ENCODE data around the gene MRC1. TPM values are rescaled to one million over a fixed set of nuclear protein-coding genes. Genes with fewer than 3 reads are reported as not detected.

The MRC1 gene
- total and polyA plus RNA-seq, 10 of the 15 experiments (the other 5 are each of a cell fraction or from before 2014, with no cell fraction given): 0.01 to 0.21 (median 0.03) TPM; not detected in 5

DNA sequence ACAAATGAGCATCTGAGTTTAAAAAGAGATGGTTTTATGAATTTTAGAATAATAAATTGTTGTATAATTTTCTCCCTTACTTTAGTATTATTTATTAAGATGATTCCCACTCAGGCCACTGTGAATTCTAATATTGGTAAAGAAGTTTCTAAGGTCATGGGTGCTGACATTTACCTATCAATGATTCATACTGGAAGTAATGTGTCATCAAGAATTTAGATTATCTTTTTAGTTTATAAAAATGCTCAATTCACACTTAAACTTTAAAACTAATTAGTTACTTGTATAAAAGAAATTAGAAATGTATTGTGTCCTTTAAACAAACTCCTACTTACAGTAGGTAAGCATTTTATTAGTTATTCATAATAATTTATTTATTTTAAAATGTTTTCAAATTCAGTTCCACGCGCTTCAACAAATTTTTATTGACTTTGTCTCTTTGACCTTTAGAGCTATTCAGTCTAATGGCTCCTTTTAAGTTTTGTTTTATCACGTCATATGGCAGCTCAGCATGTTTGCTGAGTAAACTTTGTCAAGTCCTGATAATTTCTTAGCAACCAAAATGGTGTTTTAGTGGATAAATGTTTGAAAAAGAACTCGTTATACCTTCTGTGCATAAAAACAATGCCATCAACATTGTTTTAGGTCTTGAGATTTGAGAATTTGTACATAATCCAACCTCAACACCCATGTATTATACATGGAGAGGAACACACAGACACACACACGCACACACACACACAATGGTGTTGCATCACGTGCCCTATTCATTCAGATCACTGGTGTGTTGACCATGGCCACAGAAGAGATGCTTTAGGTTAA is 15.1 kb upstream of the MRC1 start:
- H3K4me2 ChIP-seq (ENCODE audit: control insufficient read depth, insufficient read depth): no peak overlapping the region
- TF ChIP-seq NFIC (IDR thresholded peaks at IDR 0.05; ENCODE audit: low read depth, low read length) (no peak), IRF4 (IDR thresholded peaks at IDR 0.05; ENCODE audit: low read depth, low read length) (no peak), TARDBP (IDR thresholded peaks at IDR 0.05; ENCODE audit: borderline replicate concordance) (no peak), TBL1XR1 (IDR thresholded peaks at IDR 0.05; ENCODE audit: low read depth, low read length) (no peak), BMI1 (IDR thresholded peaks at IDR 0.05; ENCODE audit: borderline replicate concordance) (no peak), YY1 (IDR thresholded peaks at IDR 0.05; ENCODE audit: low read depth, low read length) (no peak)
- TF ChIP-seq, protein P1, sequence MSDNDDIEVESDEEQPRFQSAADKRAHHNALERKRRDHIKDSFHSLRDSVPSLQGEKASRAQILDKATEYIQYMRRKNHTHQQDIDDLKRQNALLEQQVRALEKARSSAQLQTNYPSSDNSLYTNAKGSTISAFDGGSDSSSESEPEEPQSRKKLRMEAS (IDR thresholded peaks at IDR 0.05; ENCODE audit: low read depth, low read length): no peak
- TF ChIP-seq, protein P2, sequence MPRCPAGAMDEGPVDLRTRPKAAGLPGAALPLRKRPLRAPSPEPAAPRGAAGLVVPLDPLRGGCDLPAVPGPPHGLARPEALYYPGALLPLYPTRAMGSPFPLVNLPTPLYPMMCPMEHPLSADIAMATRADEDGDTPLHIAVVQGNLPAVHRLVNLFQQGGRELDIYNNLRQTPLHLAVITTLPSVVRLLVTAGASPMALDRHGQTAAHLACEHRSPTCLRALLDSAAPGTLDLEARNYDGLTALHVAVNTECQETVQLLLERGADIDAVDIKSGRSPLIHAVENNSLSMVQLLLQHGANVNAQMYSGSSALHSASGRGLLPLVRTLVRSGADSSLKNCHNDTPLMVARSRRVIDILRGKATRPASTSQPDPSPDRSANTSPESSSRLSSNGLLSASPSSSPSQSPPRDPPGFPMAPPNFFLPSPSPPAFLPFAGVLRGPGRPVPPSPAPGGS (IDR thresholded peaks at IDR 0.05; ENCODE audit: borderline replicate concordance, insufficient read depth, low read depth, low read length, poor library complexity, severe bottlenecking): no peak
- 40% methylated on average over 6 of the region's 6 CpGs for WGBS (ENCODE audit: insufficient coverage, insufficient replicate concordance, low lambda C conversion rate, missing lambda C conversion rate)
- no peaks in the 10 kb centered on the region for H4K20me1 ChIP-seq (ENCODE audit: control insufficient read depth, insufficient read depth)
- CTCF ChIA-PET: no interaction called here
- no peaks in the 10 kb centered on the region for H3K36me3 ChIP-seq (ENCODE audit: control insufficient read depth in 2 of 2, insufficient read depth in 2 of 2, low read length in 1 of 2)
- DNase-seq (ENCODE audit: low read depth, low spot score): no peak
- no peaks in the 10 kb centered on the region for H3K27me3 ChIP-seq (replicated peaks in 1 of 2; ENCODE audit: control insufficient read depth in 2 of 2, insufficient read depth in 2 of 2, low read length in 1 of 2)
- POLR2A ChIA-PET: no interaction called here
- FAIRE-seq: no peak
- SMC1A ChIA-PET (ENCODE audit: uncharacterized antibody, unreplicated experiment): interaction anchor here (0.7 kb wide), 1 partner anchor 90 kb away, joined by 3 read pairs; no protein-coding TSS in a partner anchor
- no peak for ATAC-seq
- H3K27ac ChIP-seq (ENCODE audit: control insufficient read depth, insufficient read depth): no peak overlapping the region
- RAD21 ChIA-PET (ENCODE audit: unreplicated experiment): no interaction called here
- in situ Hi-C loops (cut with MboI): no loop called here
- no peak overlapping the region for H3K9ac ChIP-seq (ENCODE audit: control insufficient read depth, insufficient read depth, low read length)
- H3K9me3 ChIP-seq (replicated peaks; ENCODE audit: control insufficient read depth, insufficient read depth, low read length): no peaks in the 10 kb centered on the region
- intact Hi-C loops (cut with micrococcal nuclease; ENCODE audit: unreplicated experiment): no loop called here
- no peak overlapping the region for H2AFZ ChIP-seq (ENCODE audit: control insufficient read depth, low read depth, low read length)
- H3K79me2 ChIP-seq (ENCODE audit: control insufficient read depth, insufficient read depth, low read length): no peaks in the 10 kb centered on the region
- BruUV-seq (replicated peaks): no TSS peak
- H3K4me1 ChIP-seq (ENCODE audit: control insufficient read depth, insufficient read depth, low read length): no peaks in the 10 kb centered on the region
- H3K4me3 ChIP-seq: no peak overlapping the region

Measured in GM12878 (cell line).